ENCODE measurements around the gene TESK2.

DNA sequence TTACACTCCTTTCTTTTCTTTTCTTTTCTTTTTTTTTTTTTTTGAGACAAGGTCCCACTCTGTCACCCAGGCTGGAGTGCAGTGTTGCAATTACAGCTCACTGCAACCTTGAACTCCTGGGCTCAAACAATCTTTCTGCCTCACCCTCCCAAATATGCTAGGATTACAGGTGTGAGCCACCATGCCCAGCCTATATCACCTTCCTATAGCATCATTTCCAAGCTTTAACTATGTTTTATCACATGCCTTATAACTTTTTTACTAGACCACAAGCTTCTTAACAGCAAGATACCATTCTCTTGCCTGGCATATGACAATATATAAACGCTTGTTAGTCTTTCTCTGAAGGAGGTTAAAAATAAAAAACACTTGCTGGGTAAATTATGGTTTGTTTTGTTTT is 95.4 kb downstream of the TESK2 start:
- TF ChIP-seq CTCF (IDR thresholded peaks at IDR 0.05) (no peak), POLR2AphosphoS5 (IDR thresholded peaks at IDR 0.05) (no peak)
